HCT116 (cell line): Measurements from ENCODE around the gene SRGAP3. TPM values are rescaled to one million over a fixed set of nuclear protein-coding genes. Genes with fewer than 3 reads are reported as not detected.

Source experiments
- ATAC-seq: fragments of 200-7000 bp; cut with Tn5 transposase; 2 replicates; pipeline ENCODE4 v1.9.1; 2020; ENCODE audit warnings: mild to moderate bottlenecking, moderate library complexity
- BruUV-seq: library from RNA; stranded (reverse); fragments of 400-500 nt; replicated peaks from 2 replicates; lab custom pipeline; 2021; lab: Mats Ljungman, UMichigan
- CTCF ChIA-PET: fragments of 300-600 bp; sonication (Branson Sonifier 250); formaldehyde crosslinking; loops from one replicate; lab custom pipeline; 2021; ENCODE audit warnings: antibody characterized with exemption; lab: Charles Lee
- POLR2A ChIA-PET: fragments of 300-600, 350-600 bp; sonication (Branson Sonifier 250); formaldehyde crosslinking; loops from one replicate; lab custom pipeline; 2021; ENCODE audit warnings: antibody characterized with exemption; lab: Charles Lee
- RAD21 ChIA-PET, 2 experiments: fragments of 300-600 bp; sonication (Branson Sonifier 250); formaldehyde crosslinking; loops; one replicate each; lab custom pipeline; 2023; ENCODE audit warnings: low total read pairs in 2 of 2; ENCODE audit not compliant: uncharacterized antibody in 2 of 2, unreplicated experiment in 2 of 2, low non-redundant PET in 1 of 2; lab: Charles Lee
- DNase-seq: peaks from one replicate; pipeline ENCODE4 v3.0.0-alpha.2; 2010; ENCODE audit warnings: low read depth, low spot score
- H2AFZ ChIP-seq: fragments of 200-600 bp; shearing (Covaris generic), sonication (generic); 2 replicates; pipeline ENCODE4 v1.6.1; 2017; ENCODE audit warnings: low read depth, mixed run types, mixed read lengths, antibody characterized with exemption, low read length; ENCODE audit not compliant: poor library complexity, severe bottlenecking
- H3K27ac ChIP-seq: 2 replicates; pipeline ENCODE4 v1.5.1; 2012; ENCODE audit warnings: low read depth, low read length
- H3K27me3 ChIP-seq: fragments of 200-600 bp; sonication (generic); 2 replicates; pipeline ENCODE4 v1.6.1; 2016; ENCODE audit warnings: mixed run types, low read length, mixed read lengths; ENCODE audit not compliant: insufficient read depth
- H3K36me3 ChIP-seq, 2 experiments: fragments of 200-500 bp in 1 of 2; fragments of 200-600 bp in 1 of 2; sonication (Bioruptor generic) in 1 of 2; sonication (generic) in 1 of 2; 2 replicates each; pipeline versions ENCODE4 v1.5.1 to v1.6.1; 2014 to 2016; ENCODE audit warnings: low read length in 2 of 2, inconsistent platforms in 1 of 2, mixed read lengths in 1 of 2, mixed run types in 1 of 2; ENCODE audit not compliant: insufficient read depth in 2 of 2, control insufficient read depth in 1 of 2
- H3K4me1 ChIP-seq, 2 experiments: fragments of 200-600 bp in 1 of 2; sonication (generic) in 1 of 2; 2 replicates each; pipeline versions ENCODE4 v1.5.1 to v1.6.1; 2012 to 2017; ENCODE audit warnings: low read length in 2 of 2, inconsistent platforms in 1 of 2, mild to moderate bottlenecking in 1 of 2, mixed read lengths in 1 of 2, mixed run types in 1 of 2, moderate library complexity in 1 of 2; ENCODE audit not compliant: insufficient read depth in 2 of 2, control insufficient read depth in 1 of 2
- H3K4me2 ChIP-seq: fragments of 200-600 bp; sonication (generic); 2 replicates; pipeline ENCODE4 v1.6.1; 2017; ENCODE audit warnings: mixed run types, low read length, mixed read lengths
- H3K4me3 ChIP-seq, 2 experiments: fragments of 200-600 bp in 1 of 2; sonication (generic) in 1 of 2; replicated peaks in 1 of 2; 2 replicates each; pipeline ENCODE4 v1.5.1; 2011 to 2016; ENCODE audit warnings: low read length in 2 of 2, control low read depth in 1 of 2, low read depth in 1 of 2, mild to moderate bottlenecking in 1 of 2, mixed read lengths in 1 of 2, mixed run types in 1 of 2
- H3K79me2 ChIP-seq: fragments of 200-600 bp; sonication (generic); 2 replicates; pipeline ENCODE4 v1.6.1; 2017; ENCODE audit warnings: mild to moderate bottlenecking, mixed run types, low read length, moderate library complexity, mixed read lengths; ENCODE audit not compliant: insufficient read depth
- H3K9ac ChIP-seq: fragments of 200-600 bp; sonication (generic); 2 replicates; pipeline ENCODE4 v1.6.1; 2016; ENCODE audit warnings: low read length, mixed read lengths
- H3K9me2 ChIP-seq: fragments of 200-600 bp; sonication (generic), shearing (Covaris generic); 2 replicates; pipeline ENCODE4 v1.6.1; 2017; ENCODE audit warnings: mixed run types, mild to moderate bottlenecking, moderate library complexity; ENCODE audit not compliant: insufficient read depth
- H3K9me3 ChIP-seq, 2 experiments: fragments of 200-500 bp in 1 of 2; fragments of 200-600 bp in 1 of 2; sonication (Bioruptor generic) in 1 of 2; sonication (generic) in 1 of 2; 2 replicates each; pipeline ENCODE4 v1.6.1; 2014 to 2017; ENCODE audit warnings: low read length in 2 of 2, mixed read lengths in 2 of 2, inconsistent platforms in 1 of 2, low read depth in 1 of 2, mild to moderate bottlenecking in 1 of 2, mixed run types in 1 of 2, moderate library complexity in 1 of 2; ENCODE audit not compliant: control insufficient read depth in 1 of 2, insufficient read depth in 1 of 2
- H4K20me1 ChIP-seq: fragments of 200-600 bp; sonication (generic), shearing (Covaris generic); 2 replicates; pipeline ENCODE4 v1.6.1; 2017; ENCODE audit warnings: mixed run types, mild to moderate bottlenecking, moderate library complexity; ENCODE audit not compliant: insufficient read depth
- CEBPB ChIP-seq: IDR thresholded peaks from 2 replicates; pipeline ENCODE4 v1.6.1; 2012; ENCODE audit warnings: low read depth
- ELF1 ChIP-seq: IDR thresholded peaks from 2 replicates; pipeline ENCODE4 v1.6.1; 2012; ENCODE audit warnings: low read depth, borderline replicate concordance
- EZH2 ChIP-seq: fragments of 200-600 bp; sonication (generic); IDR thresholded peaks from 2 replicates; pipeline ENCODE4 v1.6.1; 2017; ENCODE audit warnings: antibody characterized with exemption, mixed run types
- EZH2phosphoT487 ChIP-seq: fragments of 200-600 bp; IDR thresholded peaks from 2 replicates; pipeline ENCODE4 v1.6.1; 2018; ENCODE audit warnings: antibody characterized with exemption, borderline replicate concordance
- JUND ChIP-seq: IDR thresholded peaks from 2 replicates; pipeline ENCODE4 v1.6.1; 2012
- POLR2A ChIP-seq: IDR thresholded peaks from 2 replicates; pipeline ENCODE4 v1.7.0; 2011; ENCODE audit warnings: borderline replicate concordance; ENCODE audit not compliant: insufficient read depth, insufficient read length; ENCODE audit errors: extremely low read depth
- RAD21 ChIP-seq: IDR thresholded peaks from 2 replicates; pipeline ENCODE4 v1.6.1; 2012; ENCODE audit warnings: low read depth, mild to moderate bottlenecking
- SP1 ChIP-seq: IDR thresholded peaks from 2 replicates; pipeline ENCODE4 v1.6.1; 2012; ENCODE audit warnings: low read depth
- YY1 ChIP-seq: IDR thresholded peaks from 2 replicates; pipeline ENCODE4 v1.6.1; 2011; ENCODE audit warnings: low read length, low read depth, moderate library complexity, mild to moderate bottlenecking; ENCODE audit not compliant: insufficient replicate concordance; ENCODE audit errors: extremely low read depth
- ZFX ChIP-seq: fragments of 450-650 bp; IDR thresholded peaks from 2 replicates; pipeline ENCODE4 v1.6.1; 2017
- ZNF274 ChIP-seq: fragments of 200-500 bp; sonication (Bioruptor generic); IDR thresholded peaks from 2 replicates; pipeline ENCODE4 v1.6.1; 2014; ENCODE audit warnings: mild to moderate bottlenecking, low read depth, low read length, inconsistent platforms
- intact Hi-C: fragments of 100-400 bp; cut with micrococcal nuclease; formaldehyde crosslinking; loops from 2 replicates; pipeline ENCODE4 v1.10.0; 2022
- total RNA-seq: library from RNA; stranded (reverse); gene quantifications from one replicate; pipeline ENCODE4 v1.2.1, GENCODE V29; 2021; ENCODE audit not compliant: unreplicated experiment
- TF ChIP-seq, protein P1 (sequence below): IDR thresholded peaks from 2 replicates; pipeline ENCODE4 v1.6.1; 2011; ENCODE audit warnings: mild to moderate bottlenecking, low read length, moderate library complexity; ENCODE audit not compliant: insufficient replicate concordance; ENCODE audit errors: extremely low read depth
- TF ChIP-seq, protein P2 (sequence below): IDR thresholded peaks from 2 replicates; pipeline ENCODE4 v1.6.1; 2012; ENCODE audit warnings: low read depth
- TF ChIP-seq, protein P3 (sequence below): IDR thresholded peaks from 2 replicates; pipeline ENCODE4 v1.6.1; 2012

Gene SRGAP3
- total RNA-seq, 1 experiment from 2014 or later: 8.3 TPM

DNA sequence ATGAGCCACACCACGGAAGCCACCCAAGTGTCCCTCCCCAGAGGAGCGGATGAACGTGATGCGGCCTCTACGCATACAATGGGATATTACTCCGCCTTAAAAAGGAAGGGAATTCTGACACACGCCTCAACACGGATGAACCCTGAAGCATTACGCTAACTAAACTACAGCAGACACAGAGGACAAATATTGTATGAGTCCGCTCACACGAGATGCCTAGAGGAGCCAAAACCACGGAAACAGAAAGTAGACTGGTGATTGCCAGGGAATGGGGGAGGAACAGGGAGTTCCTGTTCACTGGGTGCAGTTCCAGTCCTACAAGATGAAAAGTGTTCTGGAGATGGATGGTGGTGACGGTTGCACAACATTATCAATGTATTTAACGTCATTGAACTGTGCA is 32.7 kb downstream of the SRGAP3 start:
- no peak overlapping the region for H3K9ac ChIP-seq
- no peaks in the 10 kb centered on the region for H3K27me3 ChIP-seq
- intact Hi-C loops: no loop called here
- peaks cover 0 to 7% of the 10 kb centered on the region in 2 experiments; a peak in 1 of 4 replicates for H3K4me1 ChIP-seq
- H3K9me2 ChIP-seq: no peaks in the 10 kb centered on the region
- no TSS peak for BruUV-seq
- H2AFZ ChIP-seq: no peak overlapping the region
- no peak overlapping the region for H3K4me3 ChIP-seq
- no peak for ATAC-seq
- no peaks in the 10 kb centered on the region for H3K36me3 ChIP-seq
- no peaks in the 10 kb centered on the region for H3K79me2 ChIP-seq
- ChIA-PET CTCF (no interaction called here), POLR2A (no interaction called here), RAD21 (no interaction called here)
- H3K9me3 ChIP-seq: no peaks in the 10 kb centered on the region
- H3K4me2 ChIP-seq: no peak overlapping the region
- no peak overlapping the region for H3K27ac ChIP-seq
- H4K20me1 ChIP-seq: no peaks in the 10 kb centered on the region
- DNase-seq: no peak
- TF ChIP-seq RAD21 (no peak), SP1 (no peak), ZNF274 (no peak), ZFX (no peak), POLR2A (no peak), EZH2 (no peak), ELF1 (no peak), EZH2phosphoT487 (no peak), CEBPB (no peak), YY1 (no peak), JUND (no peak)
- TF ChIP-seq, protein P1, sequence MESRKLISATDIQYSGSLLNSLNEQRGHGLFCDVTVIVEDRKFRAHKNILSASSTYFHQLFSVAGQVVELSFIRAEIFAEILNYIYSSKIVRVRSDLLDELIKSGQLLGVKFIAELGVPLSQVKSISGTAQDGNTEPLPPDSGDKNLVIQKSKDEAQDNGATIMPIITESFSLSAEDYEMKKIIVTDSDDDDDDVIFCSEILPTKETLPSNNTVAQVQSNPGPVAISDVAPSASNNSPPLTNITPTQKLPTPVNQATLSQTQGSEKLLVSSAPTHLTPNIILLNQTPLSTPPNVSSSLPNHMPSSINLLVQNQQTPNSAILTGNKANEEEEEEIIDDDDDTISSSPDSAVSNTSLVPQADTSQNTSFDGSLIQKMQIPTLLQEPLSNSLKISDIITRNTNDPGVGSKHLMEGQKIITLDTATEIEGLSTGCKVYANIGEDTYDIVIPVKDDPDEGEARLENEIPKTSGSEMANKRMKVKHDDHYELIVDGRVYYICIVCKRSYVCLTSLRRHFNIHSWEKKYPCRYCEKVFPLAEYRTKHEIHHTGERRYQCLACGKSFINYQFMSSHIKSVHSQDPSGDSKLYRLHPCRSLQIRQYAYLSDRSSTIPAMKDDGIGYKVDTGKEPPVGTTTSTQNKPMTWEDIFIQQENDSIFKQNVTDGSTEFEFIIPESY: no peak
- TF ChIP-seq, protein P2, sequence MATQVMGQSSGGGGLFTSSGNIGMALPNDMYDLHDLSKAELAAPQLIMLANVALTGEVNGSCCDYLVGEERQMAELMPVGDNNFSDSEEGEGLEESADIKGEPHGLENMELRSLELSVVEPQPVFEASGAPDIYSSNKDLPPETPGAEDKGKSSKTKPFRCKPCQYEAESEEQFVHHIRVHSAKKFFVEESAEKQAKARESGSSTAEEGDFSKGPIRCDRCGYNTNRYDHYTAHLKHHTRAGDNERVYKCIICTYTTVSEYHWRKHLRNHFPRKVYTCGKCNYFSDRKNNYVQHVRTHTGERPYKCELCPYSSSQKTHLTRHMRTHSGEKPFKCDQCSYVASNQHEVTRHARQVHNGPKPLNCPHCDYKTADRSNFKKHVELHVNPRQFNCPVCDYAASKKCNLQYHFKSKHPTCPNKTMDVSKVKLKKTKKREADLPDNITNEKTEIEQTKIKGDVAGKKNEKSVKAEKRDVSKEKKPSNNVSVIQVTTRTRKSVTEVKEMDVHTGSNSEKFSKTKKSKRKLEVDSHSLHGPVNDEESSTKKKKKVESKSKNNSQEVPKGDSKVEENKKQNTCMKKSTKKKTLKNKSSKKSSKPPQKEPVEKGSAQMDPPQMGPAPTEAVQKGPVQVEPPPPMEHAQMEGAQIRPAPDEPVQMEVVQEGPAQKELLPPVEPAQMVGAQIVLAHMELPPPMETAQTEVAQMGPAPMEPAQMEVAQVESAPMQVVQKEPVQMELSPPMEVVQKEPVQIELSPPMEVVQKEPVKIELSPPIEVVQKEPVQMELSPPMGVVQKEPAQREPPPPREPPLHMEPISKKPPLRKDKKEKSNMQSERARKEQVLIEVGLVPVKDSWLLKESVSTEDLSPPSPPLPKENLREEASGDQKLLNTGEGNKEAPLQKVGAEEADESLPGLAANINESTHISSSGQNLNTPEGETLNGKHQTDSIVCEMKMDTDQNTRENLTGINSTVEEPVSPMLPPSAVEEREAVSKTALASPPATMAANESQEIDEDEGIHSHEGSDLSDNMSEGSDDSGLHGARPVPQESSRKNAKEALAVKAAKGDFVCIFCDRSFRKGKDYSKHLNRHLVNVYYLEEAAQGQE: no peak
- TF ChIP-seq, protein P3, sequence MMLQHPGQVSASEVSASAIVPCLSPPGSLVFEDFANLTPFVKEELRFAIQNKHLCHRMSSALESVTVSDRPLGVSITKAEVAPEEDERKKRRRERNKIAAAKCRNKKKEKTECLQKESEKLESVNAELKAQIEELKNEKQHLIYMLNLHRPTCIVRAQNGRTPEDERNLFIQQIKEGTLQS: no peak
- TF ChIP-seq, all 23 proteins: peak for 0
